ENCODE results near the gene PRKG1.

Gene PRKG1

DNA sequence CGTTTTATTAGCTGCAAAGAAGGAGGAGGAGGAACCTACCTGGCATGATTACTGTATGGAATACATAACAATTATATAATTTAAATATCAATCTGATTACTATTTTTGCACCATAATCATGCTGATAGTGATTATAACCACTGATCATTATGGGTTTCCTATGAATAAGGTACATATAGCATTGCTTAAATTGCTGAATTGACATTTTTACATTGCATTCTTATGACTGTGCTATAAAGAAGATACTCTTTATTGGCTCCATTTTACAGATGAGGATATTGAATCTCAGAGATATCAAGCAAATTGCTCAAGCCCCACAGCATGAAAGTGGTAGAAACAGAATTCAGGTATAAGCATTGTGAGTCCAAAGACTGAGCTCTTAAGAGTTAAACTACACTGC, 1262.9 kb downstream of the PRKG1 start:
- no peak for TF ChIP-seq EZH2phosphoT487 (IDR thresholded peaks at IDR 0.05; ENCODE audit: borderline replicate concordance, low read length)
- TF ChIP-seq, protein P1, sequence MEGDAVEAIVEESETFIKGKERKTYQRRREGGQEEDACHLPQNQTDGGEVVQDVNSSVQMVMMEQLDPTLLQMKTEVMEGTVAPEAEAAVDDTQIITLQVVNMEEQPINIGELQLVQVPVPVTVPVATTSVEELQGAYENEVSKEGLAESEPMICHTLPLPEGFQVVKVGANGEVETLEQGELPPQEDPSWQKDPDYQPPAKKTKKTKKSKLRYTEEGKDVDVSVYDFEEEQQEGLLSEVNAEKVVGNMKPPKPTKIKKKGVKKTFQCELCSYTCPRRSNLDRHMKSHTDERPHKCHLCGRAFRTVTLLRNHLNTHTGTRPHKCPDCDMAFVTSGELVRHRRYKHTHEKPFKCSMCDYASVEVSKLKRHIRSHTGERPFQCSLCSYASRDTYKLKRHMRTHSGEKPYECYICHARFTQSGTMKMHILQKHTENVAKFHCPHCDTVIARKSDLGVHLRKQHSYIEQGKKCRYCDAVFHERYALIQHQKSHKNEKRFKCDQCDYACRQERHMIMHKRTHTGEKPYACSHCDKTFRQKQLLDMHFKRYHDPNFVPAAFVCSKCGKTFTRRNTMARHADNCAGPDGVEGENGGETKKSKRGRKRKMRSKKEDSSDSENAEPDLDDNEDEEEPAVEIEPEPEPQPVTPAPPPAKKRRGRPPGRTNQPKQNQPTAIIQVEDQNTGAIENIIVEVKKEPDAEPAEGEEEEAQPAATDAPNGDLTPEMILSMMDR (IDR thresholded peaks at IDR 0.05; ENCODE audit: low read depth, low read length, poor library complexity, severe bottlenecking), result no peak
- Histone ChIP-seq H3F3A (ENCODE audit: control insufficient read depth, insufficient read depth) (no peaks in the 10 kb centered on the region), H3K4me1 (ENCODE audit: control insufficient read depth, low read length) (peaks cover 4% of the 10 kb centered on the region; the same call in 1 of the 2 replicates)

DNA sequence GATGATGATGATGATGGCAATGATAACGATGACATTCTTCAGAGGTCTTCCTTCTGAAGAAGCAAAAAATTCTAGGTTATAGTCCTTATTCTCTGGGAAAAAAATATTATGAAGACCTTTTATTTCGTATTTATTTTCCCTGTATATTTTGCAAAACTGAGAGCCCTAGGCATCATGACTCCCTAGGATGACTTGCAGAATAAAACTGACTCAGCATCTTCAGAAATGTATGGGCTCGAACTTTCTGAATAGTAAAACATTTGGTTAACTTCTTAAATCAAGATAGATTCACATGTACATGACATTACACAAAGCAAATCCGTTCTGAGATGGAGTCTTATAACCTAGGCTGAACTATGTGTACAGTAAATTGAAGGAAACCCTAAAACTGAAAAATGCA, 1269.2 kb downstream of the PRKG1 start:
- peaks cover 4% of the 10 kb centered on the region; the same call in 1 of the 2 replicates for H3K4me1 ChIP-seq (ENCODE audit: control insufficient read depth, low read length)
- H3K4me2 ChIP-seq (ENCODE audit: low read length), result no peak overlapping the region
- no peaks in the 10 kb centered on the region for H4K20me1 ChIP-seq (ENCODE audit: control insufficient read depth, insufficient read depth, low read depth, low read length)
- H3K36me3 ChIP-seq (ENCODE audit: control insufficient read depth, low read length), result no peaks in the 10 kb centered on the region
- no peaks in the 10 kb centered on the region for H3K79me2 ChIP-seq (ENCODE audit: control insufficient read depth, low read length)
- no peaks in the 10 kb centered on the region for H3K9me2 ChIP-seq (replicated peaks; ENCODE audit: control insufficient read depth, low read length)
- no peaks in the 10 kb centered on the region for H3F3A ChIP-seq (ENCODE audit: control insufficient read depth, insufficient read depth)
- TF ChIP-seq, protein P1 (IDR thresholded peaks at IDR 0.05; ENCODE audit: low read depth, low read length, poor library complexity, severe bottlenecking), result no peak
- peaks cover 20% of the 10 kb centered on the region for H3K9me3 ChIP-seq (ENCODE audit: control insufficient read depth, insufficient read depth, low read length)
- no peaks in the 10 kb centered on the region for H3K27me3 ChIP-seq (ENCODE audit: control insufficient read depth, low read length)
- H3K4me3 ChIP-seq (ENCODE audit: low read length), result no peak overlapping the region
- no peak overlapping the region for H3K27ac ChIP-seq (ENCODE audit: low read depth, low read length)

More for the DNA sequence above, 1262.9 kb downstream of the PRKG1 start:
- Histone ChIP-seq H3K79me2 (ENCODE audit: control insufficient read depth, low read length) (no peaks in the 10 kb centered on the region), H3K27me3 (ENCODE audit: control insufficient read depth, low read length) (no peaks in the 10 kb centered on the region), H3K36me3 (ENCODE audit: control insufficient read depth, low read length) (no peaks in the 10 kb centered on the region), H3K27ac (ENCODE audit: low read depth, low read length) (no peak overlapping the region), H3K4me2 (ENCODE audit: low read length) (no peak overlapping the region), H3K9me3 (ENCODE audit: control insufficient read depth, insufficient read depth, low read length) (no peaks in the 10 kb centered on the region), H4K20me1 (ENCODE audit: control insufficient read depth, insufficient read depth, low read depth, low read length) (no peaks in the 10 kb centered on the region), H3K9me2 (replicated peaks; ENCODE audit: control insufficient read depth, low read length) (no peaks in the 10 kb centered on the region), H3K4me3 (ENCODE audit: low read length) (no peak overlapping the region)

DNA sequence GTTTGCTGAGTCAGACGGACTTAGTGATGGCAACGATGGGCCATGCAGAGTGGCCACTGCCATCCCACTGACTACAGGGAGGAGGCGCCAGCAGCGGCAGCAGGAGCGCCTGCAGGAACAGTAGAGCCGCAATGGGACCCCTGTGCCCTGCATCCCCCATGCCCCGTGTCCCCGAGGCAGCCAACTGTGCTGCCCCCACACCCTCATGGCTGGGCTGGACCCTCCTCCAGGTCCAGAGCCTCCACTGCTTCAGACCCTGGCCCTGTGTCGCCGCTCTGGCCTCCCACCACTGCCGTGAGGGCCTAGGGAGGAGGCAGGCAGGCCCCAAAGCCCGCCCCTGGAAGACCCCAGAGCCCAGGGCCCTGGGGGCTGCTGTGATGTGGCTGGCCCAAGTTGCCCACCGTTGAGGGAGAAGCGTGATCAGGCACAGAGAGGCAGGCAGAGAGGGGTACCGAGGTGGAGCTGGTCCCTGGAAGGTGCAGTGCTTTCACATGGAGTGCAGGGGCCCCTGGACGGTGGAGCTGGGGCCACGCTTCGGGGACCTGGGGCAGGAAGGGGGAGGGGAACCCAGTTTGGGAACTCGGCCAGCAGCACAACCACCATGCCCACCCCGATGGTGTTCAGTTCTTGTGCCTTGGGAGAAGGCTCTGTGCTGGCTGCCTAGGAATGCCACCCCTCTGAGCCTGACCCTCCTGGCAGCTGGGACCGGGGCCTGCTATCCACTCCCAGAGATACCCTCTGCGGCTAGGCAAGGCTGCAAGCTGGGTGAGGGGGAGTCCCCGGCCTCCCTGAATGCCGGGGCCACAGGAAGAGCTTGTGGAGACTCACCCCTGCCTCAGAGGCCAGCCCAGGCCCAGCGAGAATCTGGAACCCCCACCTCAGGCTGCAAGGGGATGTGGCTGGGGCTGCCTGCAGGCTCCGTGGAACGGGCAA, 1272.4 kb downstream of the PRKG1 start:
- no peak for TF ChIP-seq EZH2phosphoT487 (IDR thresholded peaks at IDR 0.05; ENCODE audit: borderline replicate concordance, low read length)
- TF ChIP-seq, protein P1 (IDR thresholded peaks at IDR 0.05; ENCODE audit: low read depth, low read length, poor library complexity, severe bottlenecking), result no peak
- Histone ChIP-seq H3K79me2 (ENCODE audit: control insufficient read depth, low read length) (no peaks in the 10 kb centered on the region), H3K27ac (ENCODE audit: low read depth, low read length) (no peak overlapping the region), H3K4me2 (ENCODE audit: low read length) (no peak overlapping the region), H3F3A (ENCODE audit: control insufficient read depth, insufficient read depth) (no peaks in the 10 kb centered on the region), H3K4me3 (ENCODE audit: low read length) (no peak overlapping the region), H3K27me3 (ENCODE audit: control insufficient read depth, low read length) (no peaks in the 10 kb centered on the region), H3K36me3 (ENCODE audit: control insufficient read depth, low read length) (no peaks in the 10 kb centered on the region), H3K9me2 (replicated peaks; ENCODE audit: control insufficient read depth, low read length) (no peaks in the 10 kb centered on the region), H3K9me3 (ENCODE audit: control insufficient read depth, insufficient read depth, low read length) (peaks cover 20% of the 10 kb centered on the region), H3K4me1 (ENCODE audit: control insufficient read depth, low read length) (no peaks in the 10 kb centered on the region), H4K20me1 (ENCODE audit: control insufficient read depth, insufficient read depth, low read depth, low read length) (no peaks in the 10 kb centered on the region)
